22Rv1 (cell line): ENCODE data around the gene CDH22.

Experiments used
- H3K27ac ChIP-seq: fragments of 450-650 bp; 2 replicates; pipeline ENCODE4 v1.5.1; 2017
- CTCF ChIP-seq: fragments of 450-650 bp; IDR thresholded peaks from 2 replicates; pipeline ENCODE4 v1.5.1; 2017; ENCODE audit warnings: mild to moderate bottlenecking
- ZFX ChIP-seq: fragments of 450-650 bp; IDR thresholded peaks from 2 replicates; pipeline ENCODE4 v1.6.1; 2017; ENCODE audit warnings: antibody characterized with exemption, borderline replicate concordance

Gene CDH22

DNA sequence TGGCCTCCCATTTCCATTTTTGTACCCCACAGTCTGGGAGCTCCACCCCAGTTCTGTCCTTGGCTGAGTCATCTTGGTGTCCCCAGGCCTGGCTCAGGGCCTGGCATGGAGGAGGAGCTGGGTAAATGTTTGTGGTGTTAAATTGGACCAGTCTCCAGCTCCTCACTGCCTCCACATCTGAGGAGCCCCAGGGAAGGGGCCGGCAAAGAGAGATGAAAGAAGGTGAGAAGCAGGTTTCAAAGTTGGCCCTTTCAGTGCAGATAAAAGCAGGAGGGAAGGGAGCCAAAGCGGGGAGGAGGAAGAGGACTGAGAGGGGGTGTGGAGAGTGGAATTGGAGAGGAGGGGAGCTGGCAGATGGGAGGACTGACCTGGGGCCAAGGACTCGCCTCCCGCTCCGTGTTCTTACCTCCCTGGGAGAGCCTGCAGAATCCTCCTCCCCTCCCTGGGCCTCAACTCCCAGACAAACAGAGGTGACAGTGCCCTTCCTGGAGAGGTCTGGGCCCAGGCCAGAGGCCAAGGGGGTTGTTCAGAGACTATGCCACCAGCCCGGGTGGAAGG, 101.2 kb downstream of the CDH22 start:
- no peak for TF ChIP-seq ZFX
- H3K27ac ChIP-seq = no peak overlapping the region

DNA sequence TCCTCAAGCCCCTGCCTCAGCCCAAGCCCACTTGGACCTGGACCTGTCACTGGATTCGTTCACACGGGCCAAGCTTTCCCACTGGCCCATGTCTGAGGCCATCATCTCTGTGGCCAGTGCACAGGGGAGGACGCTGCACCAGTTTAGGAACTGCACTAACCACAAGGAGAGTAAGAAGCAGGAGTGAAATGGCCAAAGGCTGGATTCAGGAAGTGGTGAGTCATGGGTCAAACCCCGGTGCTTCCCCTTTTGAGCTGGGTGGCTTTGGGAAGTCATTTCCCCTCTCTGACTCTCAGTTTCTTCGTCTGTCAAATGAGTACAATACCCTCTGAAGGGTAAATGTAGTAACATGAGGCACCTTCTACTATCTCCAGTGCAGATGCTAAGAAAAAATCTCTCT, 102.3 kb downstream of the CDH22 start:
- no peak overlapping the region for H3K27ac ChIP-seq
- TF ChIP-seq ZFX (no peak), CTCF (no peak)

- TF ChIP-seq CTCF (no peak), ZFX (no peak)
- H3K27ac ChIP-seq = no peak overlapping the region
Observed at GRCh38 chr20:46205349-46205748, 102.9 kb downstream of the CDH22 start.

DNA sequence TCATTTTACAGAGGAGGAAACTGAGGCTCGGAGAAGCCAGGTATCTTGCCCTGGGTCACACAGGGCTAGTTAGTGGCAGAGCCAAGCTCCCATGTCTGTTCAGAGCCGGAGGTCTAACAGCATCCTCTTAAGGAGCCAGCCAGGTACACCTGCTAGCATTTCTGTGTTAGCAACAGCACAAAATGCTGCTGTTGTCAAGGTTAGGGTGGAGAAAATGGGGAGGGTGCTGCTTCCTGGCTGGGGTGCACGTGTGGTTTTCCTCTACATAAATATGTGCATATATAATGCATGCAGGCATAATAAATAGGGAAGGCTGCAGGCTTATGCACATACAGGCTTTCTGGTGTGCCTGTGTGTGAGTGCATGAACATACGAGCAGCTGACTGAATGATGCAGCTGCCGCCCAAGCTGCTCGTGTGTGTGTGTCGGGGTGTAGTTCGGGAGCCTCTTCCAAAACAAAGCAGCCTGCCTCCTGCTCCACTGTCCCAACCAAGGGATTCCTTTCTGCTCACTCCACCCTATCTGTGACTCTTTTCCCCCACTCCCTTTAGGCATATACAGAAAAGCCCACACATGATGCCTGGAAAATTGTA, 103.6 kb downstream of the CDH22 start:
- TF ChIP-seq ZFX = no peak
- TF ChIP-seq CTCF = no peak
- H3K27ac ChIP-seq = no peak overlapping the region

GRCh38 chr20:46203510-46203837, 104.8 kb downstream of the CDH22 start:
- no peak overlapping the region for H3K27ac ChIP-seq
- no peak for TF ChIP-seq CTCF
- no peak for TF ChIP-seq ZFX

DNA sequence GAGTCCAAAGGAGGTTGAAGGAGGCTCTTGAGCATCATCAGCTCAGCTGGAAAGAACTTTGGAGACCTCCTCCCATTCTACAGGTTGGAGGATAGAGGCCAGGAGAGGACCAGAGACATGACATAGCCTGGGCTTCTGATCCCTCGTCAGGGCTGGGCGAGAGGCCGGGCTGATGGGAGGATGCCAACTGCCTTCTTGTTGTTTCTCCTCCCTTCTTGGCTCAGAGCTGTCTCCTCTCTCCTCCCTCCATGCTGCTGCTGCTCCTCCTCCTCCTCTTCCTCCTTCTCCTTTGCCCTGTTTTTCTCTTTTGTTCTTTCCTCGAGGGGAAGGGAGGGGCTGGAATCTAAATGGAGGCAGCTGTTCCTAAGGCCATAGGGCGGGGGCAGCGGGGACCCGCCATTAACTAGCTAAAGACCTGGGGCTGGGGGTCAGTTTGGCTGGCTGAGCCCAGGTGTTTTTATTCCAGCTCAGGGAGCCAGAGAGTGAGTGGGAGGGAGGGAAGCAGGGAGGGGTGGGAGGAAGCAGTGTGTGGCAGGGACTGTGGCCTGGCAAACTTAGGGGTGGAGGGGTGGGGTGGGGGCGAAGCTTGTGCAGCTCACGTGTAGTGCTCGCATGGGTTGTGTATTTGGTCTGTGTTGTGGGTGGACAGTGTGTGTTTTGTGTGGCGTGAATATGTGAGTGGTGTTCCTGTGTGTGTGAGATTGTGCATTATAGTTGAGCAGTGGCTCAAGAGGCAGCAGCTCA, 105.4 kb downstream of the CDH22 start:
- TF ChIP-seq ZFX = no peak
- no peak for TF ChIP-seq CTCF
- no peak overlapping the region for H3K27ac ChIP-seq

GRCh38 chr20:46200582-46201570, 107.4 kb downstream of the CDH22 start:
- H3K27ac ChIP-seq = no peak overlapping the region
- TF ChIP-seq ZFX (no peak), CTCF (no peak)
